Naive B cell (primary cell): Measurements from ENCODE around the gene SERPINB10. TPM values are rescaled to one million over a fixed set of nuclear protein-coding genes. Genes with fewer than 3 reads are reported as not detected.
"Not testable (repeated sequence)": the region's sequence is repeated elsewhere in the genome, so short reads cannot be mapped to it uniquely, and the experiment has no call there.

ENCODE experiments used
- ATAC-seq, 2 donors: fragments of 150-1000 bp; cut with Tn5 transposase; 2 replicates each; pipeline ENCODE4 v1.10.0; 2021; ENCODE audit warnings: low read depth in 2 of 2, mild to moderate bottlenecking in 2 of 2, moderate library complexity in 2 of 2
- DNase-seq: peaks from one replicate; pipeline ENCODE4 v3.0.0; 2022
- H3K27ac Mint-ChIP-seq, 6 donors: one replicate each; pipeline ENCODE4 v1.8.0; 2020 to 2022; ENCODE audit warnings: mild to moderate bottlenecking in 6 of 6, mixed read lengths in 6 of 6, moderate library complexity in 5 of 6, inconsistent platforms in 2 of 6
- H3K27me3 Mint-ChIP-seq, 3 donors: one replicate each; pipeline ENCODE4 v1.8.0; 2021 to 2022; ENCODE audit warnings: mixed read lengths in 3 of 3, mild to moderate bottlenecking in 1 of 3
- H3K36me3 Mint-ChIP-seq, 2 donors: one replicate each; pipeline ENCODE4 v1.8.0; 2020 to 2022; ENCODE audit warnings: mixed read lengths in 2 of 2, inconsistent platforms in 1 of 2, mild to moderate bottlenecking in 1 of 2
- H3K4me1 Mint-ChIP-seq, 3 donors: one replicate each; pipeline ENCODE4 v1.8.0; 2020 to 2022; ENCODE audit warnings: mixed read lengths in 3 of 3, inconsistent platforms in 1 of 3, mild to moderate bottlenecking in 1 of 3, moderate library complexity in 1 of 3
- H3K4me3 Mint-ChIP-seq, 8 donors: one replicate each; pipeline ENCODE4 v1.8.0; 2020 to 2022; ENCODE audit warnings: mild to moderate bottlenecking in 8 of 8, mixed read lengths in 8 of 8, moderate library complexity in 8 of 8, inconsistent platforms in 2 of 8
- H3K9me3 Mint-ChIP-seq, 7 donors: one replicate each; pipeline ENCODE4 v1.8.0; 2020 to 2022; ENCODE audit warnings: mixed read lengths in 7 of 7, mild to moderate bottlenecking in 5 of 7, inconsistent platforms in 2 of 7, moderate library complexity in 1 of 7
- polyA plus RNA-seq, 6 donors: library from polyadenylated mRNA; unstranded; fragments of 300-500 nt; fragmentation: Illumina TruSeq; gene quantifications; one replicate each; pipeline ENCODE4 v1.2.3, GENCODE V29; 2021; ENCODE audit warnings: low read depth in 6 of 6

The SERPINB10 gene
- polyA plus RNA-seq, 6 donors from 2014 or later, result not detected

- no peak overlapping the region for H3K27ac Mint-ChIP-seq
- H3K4me3 Mint-ChIP-seq, result no peak overlapping the region
- DNase-seq, result no peak
- peaks cover 0 to 9% (median 3%) of the 10 kb centered on the region in 7 donors for H3K9me3 Mint-ChIP-seq
- ATAC-seq, result no peak
- peaks cover 0 to 3% (median 0%) of the 10 kb centered on the region in 3 donors for H3K27me3 Mint-ChIP-seq
- H3K36me3 Mint-ChIP-seq, result no peaks in the 10 kb centered on the region
- H3K4me1 Mint-ChIP-seq, result peaks cover 2 to 12% (median 7%) of the 10 kb centered on the region in 3 donors
Measured at GRCh38 chr18:63903851-63904570, 3.7 kb upstream of the SERPINB10 start.

GRCh38 chr18:63904694-63905093 lies 3.1 kb upstream of the SERPINB10 start:
- Mint-ChIP-seq H3K9me3 (peaks cover 0 to 9% (median 3%) of the 10 kb centered on the region in 7 donors), H3K4me1 (peaks cover 2 to 12% (median 7%) of the 10 kb centered on the region in 3 donors), H3K27ac (no peak overlapping the region), H3K4me3 (no peak overlapping the region), H3K36me3 (no peaks in the 10 kb centered on the region), H3K27me3 (no peaks in the 10 kb centered on the region)
- ATAC-seq, result no peak
- no peak for DNase-seq

GRCh38 chr18:63905361-63905760 lies 2.4 kb upstream of the SERPINB10 start:
- ATAC-seq (no peak), DNase-seq (no peak)
- H3K27me3 Mint-ChIP-seq, result no peaks in the 10 kb centered on the region
- H3K4me1 Mint-ChIP-seq, result peaks cover 2 to 12% (median 7%) of the 10 kb centered on the region in 3 donors
- H3K4me3 Mint-ChIP-seq, result no peak overlapping the region
- H3K9me3 Mint-ChIP-seq, result peaks cover 0 to 9% (median 3%) of the 10 kb centered on the region in 7 donors
- no peak overlapping the region for H3K27ac Mint-ChIP-seq
- no peaks in the 10 kb centered on the region for H3K36me3 Mint-ChIP-seq

- no peaks in the 10 kb centered on the region for H3K36me3 Mint-ChIP-seq
- H3K4me1 Mint-ChIP-seq, result peaks cover 2 to 12% (median 7%) of the 10 kb centered on the region in 3 donors
- no peaks in the 10 kb centered on the region for H3K27me3 Mint-ChIP-seq
- no peak overlapping the region for H3K4me3 Mint-ChIP-seq
- DNase-seq (no peak), ATAC-seq (no peak)
- H3K9me3 Mint-ChIP-seq, result peaks cover 0 to 9% (median 3%) of the 10 kb centered on the region in 7 donors
- H3K27ac Mint-ChIP-seq, result no peak overlapping the region
Measured at GRCh38 chr18:63906056-63906455, 1.7 kb upstream of the SERPINB10 start.

- Mint-ChIP-seq H3K36me3 (no peaks in the 10 kb centered on the region), H3K9me3 (peaks cover 0 to 9% (median 3%) of the 10 kb centered on the region in 7 donors), H3K4me1 (peaks cover 2 to 12% (median 7%) of the 10 kb centered on the region in 3 donors), H3K27me3 (peaks cover 6 to 22% (median 10%) of the 10 kb centered on the region in 3 donors), H3K27ac (no peak overlapping the region), H3K4me3 (no peak overlapping the region)
- DNase-seq (no peak), ATAC-seq (no peak)
Measured at GRCh38 chr18:63908858-63909257, 1.1 kb downstream of the SERPINB10 start.

- Mint-ChIP-seq H3K4me3 (no peak overlapping the region), H3K36me3 (no peaks in the 10 kb centered on the region), H3K27me3 (peaks cover 13 to 26% (median 15%) of the 10 kb centered on the region in 3 donors), H3K27ac (no peak overlapping the region), H3K4me1 (peaks cover 2 to 12% (median 7%) of the 10 kb centered on the region in 3 donors), H3K9me3 (peaks cover 0 to 9% (median 3%) of the 10 kb centered on the region in 7 donors)
- ATAC-seq, result no peak
- DNase-seq, result no peak
Measured at GRCh38 chr18:63909870-63910269, 2.1 kb downstream of the SERPINB10 start.

- no peak for ATAC-seq
- H3K27me3 Mint-ChIP-seq, result peaks cover 28 to 41% (median 36%) of the 10 kb centered on the region in 3 donors
- H3K27ac Mint-ChIP-seq, result no peak overlapping the region
- DNase-seq, result no peak
- H3K4me1 Mint-ChIP-seq, result no peaks in the 10 kb centered on the region
- H3K36me3 Mint-ChIP-seq, result no peaks in the 10 kb centered on the region
- H3K9me3 Mint-ChIP-seq, result no peaks in the 10 kb centered on the region
- no peak overlapping the region for H3K4me3 Mint-ChIP-seq
Measured at GRCh38 chr18:63917817-63918216, 10.1 kb downstream of the SERPINB10 start.

GRCh38 chr18:63922049-63922448 lies 14.3 kb downstream of the SERPINB10 start:
- Mint-ChIP-seq H3K9me3 (no peaks in the 10 kb centered on the region), H3K4me3 (no peak overlapping the region), H3K27me3 (peaks cover 24 to 44% (median 29%) of the 10 kb centered on the region in 3 donors), H3K4me1 (no peaks in the 10 kb centered on the region), H3K36me3 (no peaks in the 10 kb centered on the region), H3K27ac (no peak overlapping the region)
- no peak for DNase-seq
- no peak for ATAC-seq

DNA sequence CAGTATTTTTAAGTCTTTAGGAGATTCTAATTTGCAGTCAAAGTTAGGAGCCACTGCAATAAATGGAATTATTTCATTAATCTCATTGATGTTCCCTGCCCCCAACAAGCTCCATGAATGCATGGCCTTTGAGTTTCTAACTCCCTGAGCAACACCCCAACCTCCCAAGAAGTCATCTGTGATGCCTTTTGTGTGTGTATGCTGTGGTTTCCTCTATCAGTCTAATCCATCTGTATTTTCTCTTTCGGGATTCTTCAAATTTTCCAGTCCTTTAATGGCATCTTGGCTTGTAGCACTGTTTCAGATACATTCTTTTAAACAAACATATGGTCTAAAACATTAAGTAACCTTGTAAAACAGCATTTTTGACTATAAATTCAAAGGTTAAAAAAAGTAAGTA lies 16.8 kb downstream of the SERPINB10 start:
- Mint-ChIP-seq H3K27me3 (peaks cover 14 to 31% (median 20%) of the 10 kb centered on the region in 3 donors), H3K9me3 (no peaks in the 10 kb centered on the region), H3K27ac (no peak overlapping the region), H3K4me3 (no peak overlapping the region), H3K4me1 (peaks cover 0 to 7% (median 0%) of the 10 kb centered on the region in 3 donors), H3K36me3 (no peaks in the 10 kb centered on the region)
- ATAC-seq (no peak), DNase-seq (no peak)

GRCh38 chr18:63928331-63928730 lies 20.6 kb downstream of the SERPINB10 start:
- no peak for DNase-seq
- Mint-ChIP-seq H3K27ac (no peak overlapping the region), H3K36me3 (no peaks in the 10 kb centered on the region), H3K27me3 (peaks cover 8 to 18% (median 10%) of the 10 kb centered on the region in 3 donors), H3K4me3 (no peak overlapping the region), H3K4me1 (peaks cover 0 to 7% (median 0%) of the 10 kb centered on the region in 3 donors), H3K9me3 (no peaks in the 10 kb centered on the region)
- ATAC-seq, result peak in 1 of 2 donors; percentile 32

GRCh38 chr18:63929369-63929768 lies 21.6 kb downstream of the SERPINB10 start:
- not testable (repeated sequence) for H3K4me1 Mint-ChIP-seq, H3K36me3 Mint-ChIP-seq, H3K27ac Mint-ChIP-seq, H3K9me3 Mint-ChIP-seq, DNase-seq, ATAC-seq, H3K4me3 Mint-ChIP-seq
- peaks cover 0 to 10% (median 10%) of the 10 kb centered on the region in 3 donors for H3K27me3 Mint-ChIP-seq

DNA sequence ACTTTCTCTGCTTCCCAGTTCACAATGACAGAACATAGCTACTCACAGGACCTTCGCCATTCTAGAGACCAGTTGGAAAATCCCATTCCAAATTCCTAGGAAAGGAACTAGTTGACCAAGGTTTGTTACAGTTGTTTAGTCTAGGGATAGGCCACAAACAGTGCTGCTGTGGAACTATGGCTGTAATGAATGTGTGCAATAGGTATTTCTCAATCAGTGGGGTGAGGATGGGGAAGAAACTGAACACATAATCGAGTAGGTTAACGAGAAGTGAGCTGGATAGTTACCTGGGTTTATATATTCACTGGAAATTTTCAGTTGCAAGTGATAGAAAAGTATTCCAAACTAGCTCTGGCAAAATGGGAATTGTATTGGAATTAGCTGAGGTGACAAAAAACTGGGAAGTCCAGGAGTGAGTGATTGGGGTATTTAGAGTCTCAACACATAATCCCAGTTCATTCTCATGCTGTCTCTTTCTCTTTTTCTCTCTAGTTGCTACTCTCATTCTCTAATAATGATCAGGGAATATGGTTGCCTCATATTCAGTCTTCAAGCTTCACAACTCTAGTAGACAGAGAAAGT lies 23.1 kb downstream of the SERPINB10 start:
- no peaks in the 10 kb centered on the region for H3K9me3 Mint-ChIP-seq
- no peaks in the 10 kb centered on the region for H3K36me3 Mint-ChIP-seq
- H3K27me3 Mint-ChIP-seq, result peaks cover 0 to 14% (median 0%) of the 10 kb centered on the region in 3 donors
- peaks cover 0 to 7% (median 0%) of the 10 kb centered on the region in 3 donors for H3K4me1 Mint-ChIP-seq
- no peak overlapping the region for H3K4me3 Mint-ChIP-seq
- DNase-seq (no peak), ATAC-seq (no peak)
- no peak overlapping the region for H3K27ac Mint-ChIP-seq

GRCh38 chr18:63936156-63936931 lies 28.6 kb downstream of the SERPINB10 start:
- Mint-ChIP-seq H3K4me3 (peak overlapping the region in 3 of 8 donors; percentile 77 to 82 (median 78)), H3K27me3 (peaks cover 3 to 12% (median 5%) of the 10 kb centered on the region in 3 donors), H3K9me3 (no peaks in the 10 kb centered on the region), H3K4me1 (peaks cover 3 to 7% (median 4%) of the 10 kb centered on the region in 3 donors), H3K36me3 (no peaks in the 10 kb centered on the region), H3K27ac (peak overlapping the region in 1 of 6 donors; percentile 53)
- DNase-seq, result peak; percentile 34
- ATAC-seq, result peak; percentile 91
